ENCODE data around the gene ABLIM3.

DNA sequence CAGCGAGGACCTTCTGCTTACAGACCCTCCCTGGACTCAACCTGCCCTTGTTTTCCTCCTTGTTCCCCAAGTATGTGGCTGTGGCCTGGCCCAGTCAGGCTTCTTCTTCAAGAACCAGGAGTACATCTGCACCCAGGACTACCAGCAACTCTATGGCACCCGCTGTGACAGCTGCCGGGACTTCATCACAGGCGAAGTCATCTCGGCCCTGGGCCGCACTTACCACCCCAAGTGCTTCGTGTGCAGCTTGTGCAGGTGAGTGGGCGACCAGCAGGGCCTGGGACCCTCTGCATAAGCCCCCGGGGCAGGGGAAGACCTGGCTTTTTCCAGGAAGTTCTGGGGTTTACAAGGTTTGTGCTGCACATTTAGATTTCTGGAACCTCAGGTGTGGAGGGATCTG lies 56.9 kb downstream of the ABLIM3 start:
- TF ChIP-seq, protein P1, sequence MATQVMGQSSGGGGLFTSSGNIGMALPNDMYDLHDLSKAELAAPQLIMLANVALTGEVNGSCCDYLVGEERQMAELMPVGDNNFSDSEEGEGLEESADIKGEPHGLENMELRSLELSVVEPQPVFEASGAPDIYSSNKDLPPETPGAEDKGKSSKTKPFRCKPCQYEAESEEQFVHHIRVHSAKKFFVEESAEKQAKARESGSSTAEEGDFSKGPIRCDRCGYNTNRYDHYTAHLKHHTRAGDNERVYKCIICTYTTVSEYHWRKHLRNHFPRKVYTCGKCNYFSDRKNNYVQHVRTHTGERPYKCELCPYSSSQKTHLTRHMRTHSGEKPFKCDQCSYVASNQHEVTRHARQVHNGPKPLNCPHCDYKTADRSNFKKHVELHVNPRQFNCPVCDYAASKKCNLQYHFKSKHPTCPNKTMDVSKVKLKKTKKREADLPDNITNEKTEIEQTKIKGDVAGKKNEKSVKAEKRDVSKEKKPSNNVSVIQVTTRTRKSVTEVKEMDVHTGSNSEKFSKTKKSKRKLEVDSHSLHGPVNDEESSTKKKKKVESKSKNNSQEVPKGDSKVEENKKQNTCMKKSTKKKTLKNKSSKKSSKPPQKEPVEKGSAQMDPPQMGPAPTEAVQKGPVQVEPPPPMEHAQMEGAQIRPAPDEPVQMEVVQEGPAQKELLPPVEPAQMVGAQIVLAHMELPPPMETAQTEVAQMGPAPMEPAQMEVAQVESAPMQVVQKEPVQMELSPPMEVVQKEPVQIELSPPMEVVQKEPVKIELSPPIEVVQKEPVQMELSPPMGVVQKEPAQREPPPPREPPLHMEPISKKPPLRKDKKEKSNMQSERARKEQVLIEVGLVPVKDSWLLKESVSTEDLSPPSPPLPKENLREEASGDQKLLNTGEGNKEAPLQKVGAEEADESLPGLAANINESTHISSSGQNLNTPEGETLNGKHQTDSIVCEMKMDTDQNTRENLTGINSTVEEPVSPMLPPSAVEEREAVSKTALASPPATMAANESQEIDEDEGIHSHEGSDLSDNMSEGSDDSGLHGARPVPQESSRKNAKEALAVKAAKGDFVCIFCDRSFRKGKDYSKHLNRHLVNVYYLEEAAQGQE (IDR thresholded peaks at IDR 0.05; ENCODE audit: low read depth) = no peak
- TF ChIP-seq, protein P2, sequence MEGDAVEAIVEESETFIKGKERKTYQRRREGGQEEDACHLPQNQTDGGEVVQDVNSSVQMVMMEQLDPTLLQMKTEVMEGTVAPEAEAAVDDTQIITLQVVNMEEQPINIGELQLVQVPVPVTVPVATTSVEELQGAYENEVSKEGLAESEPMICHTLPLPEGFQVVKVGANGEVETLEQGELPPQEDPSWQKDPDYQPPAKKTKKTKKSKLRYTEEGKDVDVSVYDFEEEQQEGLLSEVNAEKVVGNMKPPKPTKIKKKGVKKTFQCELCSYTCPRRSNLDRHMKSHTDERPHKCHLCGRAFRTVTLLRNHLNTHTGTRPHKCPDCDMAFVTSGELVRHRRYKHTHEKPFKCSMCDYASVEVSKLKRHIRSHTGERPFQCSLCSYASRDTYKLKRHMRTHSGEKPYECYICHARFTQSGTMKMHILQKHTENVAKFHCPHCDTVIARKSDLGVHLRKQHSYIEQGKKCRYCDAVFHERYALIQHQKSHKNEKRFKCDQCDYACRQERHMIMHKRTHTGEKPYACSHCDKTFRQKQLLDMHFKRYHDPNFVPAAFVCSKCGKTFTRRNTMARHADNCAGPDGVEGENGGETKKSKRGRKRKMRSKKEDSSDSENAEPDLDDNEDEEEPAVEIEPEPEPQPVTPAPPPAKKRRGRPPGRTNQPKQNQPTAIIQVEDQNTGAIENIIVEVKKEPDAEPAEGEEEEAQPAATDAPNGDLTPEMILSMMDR (IDR thresholded peaks at IDR 0.05 in 2 of 3, conservative IDR thresholded peaks at IDR 0.05 in 1 of 3; ENCODE audit: borderline replicate concordance in 1 of 3, insufficient read depth in 1 of 3, low read depth in 2 of 3, low read length in 2 of 3) = no peak
- TF ChIP-seq JUND (IDR thresholded peaks at IDR 0.05) (no peak), YY1 (IDR thresholded peaks at IDR 0.05; ENCODE audit: extremely low read depth, insufficient replicate concordance, low read depth, low read length) (no peak), POLR2A (IDR thresholded peaks at IDR 0.05; ENCODE audit: borderline replicate concordance, extremely low read depth, insufficient read depth, insufficient read length) (no peak), RAD21 (IDR thresholded peaks at IDR 0.05; ENCODE audit: low read depth) (no peak), EZH2 (IDR thresholded peaks at IDR 0.05) (no peak), CEBPB (IDR thresholded peaks at IDR 0.05; ENCODE audit: low read depth) (no peak), FOSL1 (IDR thresholded peaks at IDR 0.05; ENCODE audit: low read depth) (no peak)

Data from HCT116 (cell line).